GM12878 (cell line): ENCODE results near the gene C1orf141. TPM values are rescaled to one million over a fixed set of nuclear protein-coding genes. Genes with fewer than 3 reads are reported as not detected.

Experiments
- ATAC-seq: fragments of 200-7000 bp; cut with Tn5 transposase; 3 replicates; pipeline ENCODE4 v1.9.1; 2020; ENCODE audit warnings: mild to moderate bottlenecking, moderate library complexity
- BruUV-seq: library from RNA; stranded (reverse); fragments of 400-500 nt; replicated peaks from 2 replicates; lab custom pipeline; 2021; lab: Mats Ljungman, UMichigan
- CTCF ChIA-PET: fragments of 300-600 bp; sonication (Branson Sonifier 250); formaldehyde crosslinking; extraction: SDS; loops from one replicate; lab custom pipeline; 2021; ENCODE audit warnings: inconsistent platforms; lab: Yijun Ruan, JAX
- POLR2A ChIA-PET: fragments of 350-600 bp; formaldehyde crosslinking; extraction: SDS; loops from one replicate; lab custom pipeline; 2021; ENCODE audit warnings: inconsistent platforms; lab: Charles Lee
- RAD21 ChIA-PET: fragments of 300-600 bp; sonication (Branson Sonifier 250); formaldehyde crosslinking; loops from one replicate; lab custom pipeline; 2023; ENCODE audit warnings: antibody characterized with exemption; ENCODE audit not compliant: unreplicated experiment; lab: Charles Lee
- SMC1A ChIA-PET: fragments of 300-600 bp; sonication (Branson Sonifier 250); formaldehyde crosslinking; loops from one replicate; lab custom pipeline; 2023; ENCODE audit not compliant: unreplicated experiment, uncharacterized antibody; lab: Charles Lee
- DNase-seq: peaks from one replicate; pipeline ENCODE4 v3.0.0-alpha.2; 2011; ENCODE audit warnings: low read depth, low spot score
- FAIRE-seq: peaks from 3 replicates; lab custom pipeline; 2011; peaks lifted over from hg19 to GRCh38; lab: Jason Lieb, UNC
- H2AFZ ChIP-seq: 2 replicates; pipeline ENCODE4 v1.6.0; 2011; ENCODE audit warnings: low read depth, low read length, control low read depth; ENCODE audit not compliant: control insufficient read depth
- H3K27ac ChIP-seq: 2 replicates; pipeline ENCODE4 v1.5.1; 2011; ENCODE audit warnings: control low read depth; ENCODE audit not compliant: control insufficient read depth, insufficient read depth
- H3K27me3 ChIP-seq, 2 experiments: replicated peaks in 1 of 2; 2 replicates each; pipeline versions ENCODE4 v1.6.0 to v1.6.1; 2011; ENCODE audit warnings: low read length in 1 of 2; ENCODE audit not compliant: control insufficient read depth in 2 of 2, insufficient read depth in 2 of 2
- H3K36me3 ChIP-seq, 2 experiments: 2 replicates each; pipeline ENCODE4 v1.5.1; 2011; ENCODE audit warnings: low read length in 1 of 2; ENCODE audit not compliant: control insufficient read depth in 2 of 2, insufficient read depth in 2 of 2
- H3K4me1 ChIP-seq: 2 replicates; pipeline ENCODE4 v1.6.1; 2011; ENCODE audit warnings: mild to moderate bottlenecking, low read length, moderate library complexity, mixed read lengths; ENCODE audit not compliant: control insufficient read depth, insufficient read depth
- H3K4me2 ChIP-seq: 2 replicates; pipeline ENCODE4 v1.6.0; 2011; ENCODE audit warnings: control low read depth; ENCODE audit not compliant: control insufficient read depth, insufficient read depth
- H3K4me3 ChIP-seq: fragments of 200-600 bp; sonication (generic); 2 replicates; pipeline ENCODE4 v1.5.1; 2016
- H3K79me2 ChIP-seq: 2 replicates; pipeline ENCODE4 v1.6.0; 2011; ENCODE audit warnings: low read length; ENCODE audit not compliant: control insufficient read depth, insufficient read depth
- H3K9ac ChIP-seq: 2 replicates; pipeline ENCODE4 v1.8.0; 2011; ENCODE audit warnings: low read length, control low read depth, mixed read lengths; ENCODE audit not compliant: control insufficient read depth, insufficient read depth
- H3K9me3 ChIP-seq: replicated peaks from 3 replicates; pipeline ENCODE4 v1.5.1; 2011; ENCODE audit warnings: mild to moderate bottlenecking, low read length; ENCODE audit not compliant: control insufficient read depth, insufficient read depth
- H4K20me1 ChIP-seq: 2 replicates; pipeline ENCODE4 v1.6.0; 2011; ENCODE audit not compliant: control insufficient read depth, insufficient read depth
- ASH2L ChIP-seq: fragments of 300-600, 200-600 bp; sonication (generic); IDR thresholded peaks from 2 replicates; pipeline ENCODE4 v1.6.1; 2017; ENCODE audit warnings: low read depth, mild to moderate bottlenecking, borderline replicate concordance
- ATF7 ChIP-seq: fragments of 450-650 bp; IDR thresholded peaks from 2 replicates; pipeline ENCODE4 v1.6.1; 2016; ENCODE audit warnings: low read depth, mild to moderate bottlenecking
- BRCA1 ChIP-seq: IDR thresholded peaks from 2 replicates; pipeline ENCODE4 v1.6.1; 2011; ENCODE audit warnings: low read depth, low read length, improper control_type of control experiment
- CBFB ChIP-seq: IDR thresholded peaks from 2 replicates; pipeline ENCODE4 v1.6.1; 2016; ENCODE audit warnings: antibody characterized with exemption, low read depth
- CREB1 ChIP-seq: IDR thresholded peaks from 2 replicates; pipeline ENCODE4 v1.6.1; 2012; ENCODE audit warnings: low read depth, mild to moderate bottlenecking, inconsistent platforms
- ELK1 ChIP-seq: IDR thresholded peaks from 2 replicates; pipeline ENCODE4 v1.6.1; 2012; ENCODE audit warnings: low read depth, low read length, improper control_type of control experiment
- FOXK2 ChIP-seq: fragments of 450-650 bp; IDR thresholded peaks from 2 replicates; pipeline ENCODE4 v1.6.1; 2017; ENCODE audit warnings: mild to moderate bottlenecking, moderate library complexity
- FOXM1 ChIP-seq: IDR thresholded peaks from 2 replicates; pipeline ENCODE4 v1.6.1; 2012; ENCODE audit warnings: low read depth, mild to moderate bottlenecking, inconsistent platforms, low read length, moderate library complexity
- JUND ChIP-seq: IDR thresholded peaks from 2 replicates; pipeline ENCODE4 v1.6.1; 2012; ENCODE audit warnings: low read depth, mild to moderate bottlenecking, low read length, improper control_type of control experiment, moderate library complexity
- KDM1A ChIP-seq: fragments of 200-600 bp; sonication (generic); IDR thresholded peaks from 2 replicates; pipeline ENCODE4 v1.6.1; 2016; ENCODE audit warnings: borderline replicate concordance
- MEF2B ChIP-seq: fragments of 450-650 bp; IDR thresholded peaks from 2 replicates; pipeline ENCODE4 v1.6.1; 2018; ENCODE audit warnings: mild to moderate bottlenecking, moderate library complexity; ENCODE audit not compliant: partially characterized antibody, poor library complexity, severe bottlenecking
- PAX8 ChIP-seq: fragments of 450-650 bp; IDR thresholded peaks from 2 replicates; pipeline ENCODE4 v1.6.1; 2017; ENCODE audit warnings: mild to moderate bottlenecking, moderate library complexity
- PKNOX1 ChIP-seq: fragments of 450-650 bp; IDR thresholded peaks from 2 replicates; pipeline ENCODE4 v1.6.1; 2016; ENCODE audit warnings: mild to moderate bottlenecking
- POLR2AphosphoS5 ChIP-seq: IDR thresholded peaks from 2 replicates; pipeline ENCODE4 v1.6.1; 2011; ENCODE audit warnings: mild to moderate bottlenecking, low read length, inconsistent platforms
- RB1 ChIP-seq: fragments of 450-650 bp; formaldehyde crosslinking; IDR thresholded peaks from 2 replicates; pipeline ENCODE4 v1.6.1; 2017; ENCODE audit warnings: mild to moderate bottlenecking, borderline replicate concordance
- SRF ChIP-seq, 2 experiments: IDR thresholded peaks; 2 replicates each; pipeline ENCODE4 v1.6.1; 2011; ENCODE audit warnings: low read depth in 2 of 2, low read length in 2 of 2, mild to moderate bottlenecking in 1 of 2, moderate library complexity in 1 of 2
- TCF12 ChIP-seq: IDR thresholded peaks from 2 replicates; pipeline ENCODE4 v1.6.1; 2011; ENCODE audit warnings: low read depth, mild to moderate bottlenecking, low read length
- WGBS: methylation state at CpG from one replicate; pipeline ENCODE4 v1.1.6; 2016; ENCODE audit warnings: low lambda C conversion rate; ENCODE audit not compliant: insufficient replicate concordance, insufficient coverage; ENCODE audit errors: missing lambda C conversion rate; 5-methylcytosine and 5-hydroxymethylcytosine counted together
- in situ Hi-C: fragments of 300-500 bp; cut with MboI; formaldehyde crosslinking; loops from 9 replicates; pipeline ENCODE4 v1.14.3; 2018; ENCODE audit warnings: mixed read lengths
- intact Hi-C: fragments of 100-400 bp; cut with micrococcal nuclease; formaldehyde crosslinking; loops from one replicate; pipeline ENCODE4 v1.14.2; 2022; ENCODE audit not compliant: unreplicated experiment
- polyA plus RNA-seq, 11 experiments: library from polyadenylated mRNA; depleted of rRNA in 4 of 11; unstranded in 6 of 11; stranded (reverse) in 5 of 11; fragments of >200 nt; fragmentation: Nextera tagmentation in 4 of 11; fragmentation: Illumina TruSeq in 1 of 11; extraction: Ambion mirVana in 4 of 11; extraction: Trizol in 1 of 11; gene quantifications; 1 replicate in 1 of 11; 2 replicates in 10 of 11; pipeline versions ENCODE4 v1.2.1 to v1.2.3, GENCODE V29; 2011 to 2016; ENCODE audit warnings: inconsistent platforms in 2 of 11, missing spikeins in 2 of 11, low read depth in 1 of 11
- small RNA-seq: library from RNA; depleted of rRNA; stranded (forward); fragments of <200 nt; gene quantifications from one replicate; pipeline ENCODE3, GENCODE V24; 2014
- total RNA-seq, 4 experiments: library from RNA; depleted of rRNA in 3 of 4; stranded (reverse); fragments of >200 nt in 3 of 4; fragmentation: Illumina TruSeq in 1 of 4; extraction: Trizol in 1 of 4; gene quantifications; 2 replicates each; pipeline versions ENCODE4 v1.2.1 to v1.2.3, GENCODE V29; 2013 to 2021

The C1orf141 gene
- total and polyA plus RNA-seq, 10 of the 15 experiments (the other 5 are each of a cell fraction or from before 2014, with no cell fraction given): not detected

GRCh38 chr1:67043366-67043765 is 91.4 kb downstream of the C1orf141 start:
- Histone ChIP-seq H3K36me3 (peaks cover 2 to 12% of the 10 kb centered on the region in 2 experiments; a peak in 3 of 4 replicates), H3K9me3 (no peaks in the 10 kb centered on the region), H2AFZ (no peak overlapping the region), H3K4me2 (no peak overlapping the region), H3K79me2 (no peaks in the 10 kb centered on the region), H3K9ac (no peak overlapping the region), H4K20me1 (no peaks in the 10 kb centered on the region), H3K4me1 (no peaks in the 10 kb centered on the region), H3K4me3 (no peak overlapping the region), H3K27ac (no peak overlapping the region), H3K27me3 (no peaks in the 10 kb centered on the region)
- intact Hi-C loops: no loop called here
- no TSS peak for BruUV-seq
- in situ Hi-C loops: no loop called here
- ATAC-seq (no peak), FAIRE-seq (no peak), DNase-seq (no peak)
- TF ChIP-seq JUND (no peak), CBFB (no peak), BRCA1 (no peak), MEF2B (no peak), CREB1 (no peak), RB1 (no peak), PAX8 (no peak), KDM1A (no peak), ASH2L (no peak), ATF7 (no peak), SRF (IDR thresholded peaks at IDR 0.05; ENCODE audit: low read depth in 2 of 2, low read length in 2 of 2) (no peak), PKNOX1 (no peak), FOXM1 (no peak), FOXK2 (no peak), POLR2AphosphoS5 (no peak), ELK1 (no peak), TCF12 (no peak)
- POLR2A ChIA-PET: no interaction called here
- SMC1A ChIA-PET: no interaction called here
- CTCF ChIA-PET: interaction anchor here (0.8 kb wide), 1 partner anchor 168 kb away, joined by 3 read pairs; no protein-coding TSS in a partner anchor
- WGBS: 93% methylated on average over 3 of the region's 3 CpGs
- RAD21 ChIA-PET: interaction anchor here (0.6 kb wide), 1 partner anchor 190 kb away, joined by 3 read pairs; no protein-coding TSS in a partner anchor

Small RNA genes lying within 50 kb of the gene (small RNA-seq; reads per million reads assigned to genes)
- gene RF00322: not detected

Other genes starting within 250 kb of the C1orf141 start
- gene DNAI4, start 210.1 kb downstream of the C1orf141 start, total RNA-seq (2014; rRNA removed): 0.16 TPM in 1 of 2 replicates, not detected in the other
- 0.23 and 0.27 TPM in 2 replicates for gene DNAI4, start 210.1 kb downstream of the C1orf141 start, total RNA-seq (2014; rRNA removed; fragmentation: Illumina TruSeq; extraction: Trizol)
- gene DNAI4, start 210.1 kb downstream of the C1orf141 start, total RNA-seq (2021): 0.46 and 0.77 TPM in 2 replicates
- gene DNAI4, start 210.1 kb downstream of the C1orf141 start, polyA plus RNA-seq (2011; rRNA removed): 0.24 and 0.98 TPM in 2 replicates
- gene DNAI4, start 210.1 kb downstream of the C1orf141 start, polyA plus RNA-seq (2014; fragmentation: Illumina TruSeq; extraction: Trizol): 0.10 and 0.13 TPM in 2 replicates
- gene DNAI4, start 210.1 kb downstream of the C1orf141 start, polyA plus RNA-seq (2014; fragmentation: Nextera tagmentation; extraction: Ambion mirVana): under 1 TPM; 0.15 to 0.21 TPM
- gene DNAI4, start 210.1 kb downstream of the C1orf141 start, polyA plus RNA-seq (2014; rRNA removed): 0.15 and 0.27 TPM in 2 replicates
- 1 to 10 TPM; 1.2 to 2.3 TPM for gene DNAI4, start 210.1 kb downstream of the C1orf141 start, polyA plus RNA-seq (2016; fragmentation: Nextera tagmentation; extraction: Ambion mirVana)
- 24.7 and 30.9 TPM in 2 replicates for gene MIER1, start 210.0 kb downstream of the C1orf141 start, total RNA-seq (2014; rRNA removed)
- 33.9 and 34.2 TPM in 2 replicates for gene MIER1, start 210.0 kb downstream of the C1orf141 start, total RNA-seq (2014; rRNA removed; fragmentation: Illumina TruSeq; extraction: Trizol)
- 29.7 and 31.4 TPM in 2 replicates for gene MIER1, start 210.0 kb downstream of the C1orf141 start, total RNA-seq (2021)
- gene MIER1, start 210.0 kb downstream of the C1orf141 start, polyA plus RNA-seq (2011; rRNA removed): 22.8 and 39.8 TPM in 2 replicates
- gene MIER1, start 210.0 kb downstream of the C1orf141 start, polyA plus RNA-seq (2014; fragmentation: Illumina TruSeq; extraction: Trizol): 26.6 and 32.5 TPM in 2 replicates
- gene MIER1, start 210.0 kb downstream of the C1orf141 start, polyA plus RNA-seq (2014; fragmentation: Nextera tagmentation; extraction: Ambion mirVana): 10 to 100 TPM; 16.1 to 24.6 TPM
- 13.4 and 13.6 TPM in 2 replicates for gene MIER1, start 210.0 kb downstream of the C1orf141 start, polyA plus RNA-seq (2014; rRNA removed)
- 10 to 100 TPM; 35.2 to 39.8 TPM for gene MIER1, start 210.0 kb downstream of the C1orf141 start, polyA plus RNA-seq (2016; fragmentation: Nextera tagmentation; extraction: Ambion mirVana)
- gene SLC35D1, start 80.8 kb downstream of the C1orf141 start, total RNA-seq (2014; rRNA removed): 7.7 and 9.5 TPM in 2 replicates
- 9.0 and 9.3 TPM in 2 replicates for gene SLC35D1, start 80.8 kb downstream of the C1orf141 start, total RNA-seq (2014; rRNA removed; fragmentation: Illumina TruSeq; extraction: Trizol)
- 8.4 and 8.6 TPM in 2 replicates for gene SLC35D1, start 80.8 kb downstream of the C1orf141 start, total RNA-seq (2021)
- 8.8 and 10.6 TPM in 2 replicates for gene SLC35D1, start 80.8 kb downstream of the C1orf141 start, polyA plus RNA-seq (2011; rRNA removed)
- gene SLC35D1, start 80.8 kb downstream of the C1orf141 start, polyA plus RNA-seq (2014; fragmentation: Illumina TruSeq; extraction: Trizol): 9.3 and 10.8 TPM in 2 replicates
- 1 to 10 TPM; 2.9 to 3.4 TPM for gene SLC35D1, start 80.8 kb downstream of the C1orf141 start, polyA plus RNA-seq (2014; fragmentation: Nextera tagmentation; extraction: Ambion mirVana)
- gene SLC35D1, start 80.8 kb downstream of the C1orf141 start, polyA plus RNA-seq (2014; rRNA removed): 6.0 and 7.0 TPM in 2 replicates
- 10 to 100 TPM; 11.4 to 12.4 TPM for gene SLC35D1, start 80.8 kb downstream of the C1orf141 start, polyA plus RNA-seq (2016; fragmentation: Nextera tagmentation; extraction: Ambion mirVana)
- gene IL23R, start 31.5 kb upstream of the C1orf141 start, total RNA-seq (2014; rRNA removed): 0.49 and 0.62 TPM in 2 replicates
- gene IL23R, start 31.5 kb upstream of the C1orf141 start, total RNA-seq (2014; rRNA removed; fragmentation: Illumina TruSeq; extraction: Trizol): 0.54 and 0.60 TPM in 2 replicates
- 0.19 and 0.64 TPM in 2 replicates for gene IL23R, start 31.5 kb upstream of the C1orf141 start, total RNA-seq (2021)
- 6.4 and 9.2 TPM in 2 replicates for gene IL23R, start 31.5 kb upstream of the C1orf141 start, polyA plus RNA-seq (2011; rRNA removed)
- 0.56 and 0.63 TPM in 2 replicates for gene IL23R, start 31.5 kb upstream of the C1orf141 start, polyA plus RNA-seq (2014; fragmentation: Illumina TruSeq; extraction: Trizol)
- gene IL23R, start 31.5 kb upstream of the C1orf141 start, polyA plus RNA-seq (2014; fragmentation: Nextera tagmentation; extraction: Ambion mirVana): under 1 TPM; 0.16 to 0.18 TPM
- gene IL23R, start 31.5 kb upstream of the C1orf141 start, polyA plus RNA-seq (2014; rRNA removed): 0.20 and 0.27 TPM in 2 replicates
- 1 to 10 TPM; 1.3 to 1.7 TPM for gene IL23R, start 31.5 kb upstream of the C1orf141 start, polyA plus RNA-seq (2016; fragmentation: Nextera tagmentation; extraction: Ambion mirVana)
- gene IL12RB2, start 172.9 kb upstream of the C1orf141 start, total RNA-seq (2014; rRNA removed): 0.85 and 1.1 TPM in 2 replicates
- 0.60 and 1.1 TPM in 2 replicates for gene IL12RB2, start 172.9 kb upstream of the C1orf141 start, total RNA-seq (2014; rRNA removed; fragmentation: Illumina TruSeq; extraction: Trizol)
- gene IL12RB2, start 172.9 kb upstream of the C1orf141 start, total RNA-seq (2021): 0.54 and 0.61 TPM in 2 replicates
- gene IL12RB2, start 172.9 kb upstream of the C1orf141 start, polyA plus RNA-seq (2011; rRNA removed): 0.15 and 0.27 TPM in 2 replicates
- gene IL12RB2, start 172.9 kb upstream of the C1orf141 start, polyA plus RNA-seq (2014; fragmentation: Illumina TruSeq; extraction: Trizol): 0.73 and 1.1 TPM in 2 replicates
- under 1 TPM in 1 of 2 experiments, not detected in 1; 0.24 TPM for gene IL12RB2, start 172.9 kb upstream of the C1orf141 start, polyA plus RNA-seq (2014; fragmentation: Nextera tagmentation; extraction: Ambion mirVana)
- gene IL12RB2, start 172.9 kb upstream of the C1orf141 start, polyA plus RNA-seq (2014; rRNA removed): 0.24 and 0.96 TPM in 2 replicates
- gene IL12RB2, start 172.9 kb upstream of the C1orf141 start, polyA plus RNA-seq (2016; fragmentation: Nextera tagmentation; extraction: Ambion mirVana): under 1 TPM; 0.52 to 0.69 TPM